ENCODE results near the gene ADAMTS9. TPM values are rescaled to one million over a fixed set of nuclear protein-coding genes. Genes with fewer than 3 reads are reported as not detected.

ADAMTS9 gene
- total RNA-seq, 1 donor from 2014 or later, result not detected

- Mint-ChIP-seq H3K27ac (no peak overlapping the region), H3K36me3 (ENCODE audit: low read depth) (no peaks in the 10 kb centered on the region), H3K4me1 (no peaks in the 10 kb centered on the region), H3K9me3 (no peaks in the 10 kb centered on the region), H3K4me3 (no peak overlapping the region), H3K27me3 (no peaks in the 10 kb centered on the region)
- POLR2A ChIA-PET, result no interaction called here
- intact Hi-C loops (cut with micrococcal nuclease), result no loop called here
- CTCF ChIA-PET, result no interaction called here
- ATAC-seq (ENCODE audit: low read depth) (no peak), DNase-seq (no peak)
- no peak for TF ChIP-seq CTCF (IDR thresholded peaks at IDR 0.05)
Measured at GRCh38 chr3:64591615-64592014, 96.2 kb downstream of the ADAMTS9 start.

GRCh38 chr3:64588380-64588779 lies 99.4 kb downstream of the ADAMTS9 start:
- DNase-seq, result no peak
- H3K36me3 Mint-ChIP-seq (ENCODE audit: low read depth), result no peaks in the 10 kb centered on the region
- no peak overlapping the region for H3K27ac Mint-ChIP-seq
- no peak for TF ChIP-seq CTCF (IDR thresholded peaks at IDR 0.05)
- intact Hi-C loops (cut with micrococcal nuclease), result no loop called here
- no peak overlapping the region for H3K4me3 Mint-ChIP-seq
- POLR2A ChIA-PET, result no interaction called here
- no peaks in the 10 kb centered on the region for H3K27me3 Mint-ChIP-seq
- no peaks in the 10 kb centered on the region for H3K9me3 Mint-ChIP-seq
- no peaks in the 10 kb centered on the region for H3K4me1 Mint-ChIP-seq
- CTCF ChIA-PET, result no interaction called here
- no peak for ATAC-seq (ENCODE audit: low read depth)

- intact Hi-C loops (cut with micrococcal nuclease), result no loop called here
- POLR2A ChIA-PET, result no interaction called here
- no peaks in the 10 kb centered on the region for H3K36me3 Mint-ChIP-seq (ENCODE audit: low read depth)
- no peak for TF ChIP-seq CTCF (IDR thresholded peaks at IDR 0.05)
- no peaks in the 10 kb centered on the region for H3K9me3 Mint-ChIP-seq
- no peaks in the 10 kb centered on the region for H3K27me3 Mint-ChIP-seq
- H3K4me1 Mint-ChIP-seq, result no peaks in the 10 kb centered on the region
- no peak for ATAC-seq (ENCODE audit: low read depth)
- no peak overlapping the region for H3K27ac Mint-ChIP-seq
- DNase-seq, result no peak
- H3K4me3 Mint-ChIP-seq, result no peak overlapping the region
- CTCF ChIA-PET, result no interaction called here
Measured at GRCh38 chr3:64586952-64587351, 100.8 kb downstream of the ADAMTS9 start.

GRCh38 chr3:64584179-64584578 lies 103.6 kb downstream of the ADAMTS9 start:
- Mint-ChIP-seq H3K27ac (no peak overlapping the region), H3K4me3 (no peak overlapping the region), H3K27me3 (no peaks in the 10 kb centered on the region), H3K9me3 (no peaks in the 10 kb centered on the region), H3K4me1 (no peaks in the 10 kb centered on the region), H3K36me3 (ENCODE audit: low read depth) (no peaks in the 10 kb centered on the region)
- ATAC-seq (ENCODE audit: low read depth) (no peak), DNase-seq (no peak)
- ChIA-PET POLR2A (no interaction called here), CTCF (interaction anchor here (2.0 kb wide), 1 partner anchor 9 kb away, joined by 6 read pairs; no protein-coding TSS in a partner anchor)
- intact Hi-C loops (cut with micrococcal nuclease), result no loop called here
- no peak for TF ChIP-seq CTCF (IDR thresholded peaks at IDR 0.05)

GRCh38 chr3:64578797-64579196 lies 109.0 kb downstream of the ADAMTS9 start:
- POLR2A ChIA-PET, result no interaction called here
- TF ChIP-seq CTCF (IDR thresholded peaks at IDR 0.05), result no peak
- no peaks in the 10 kb centered on the region for H3K4me1 Mint-ChIP-seq
- ATAC-seq (ENCODE audit: low read depth) (no peak), DNase-seq (no peak)
- no peaks in the 10 kb centered on the region for H3K9me3 Mint-ChIP-seq
- CTCF ChIA-PET, result no interaction called here
- intact Hi-C loops (cut with micrococcal nuclease), result no loop called here
- no peak overlapping the region for H3K4me3 Mint-ChIP-seq
- no peaks in the 10 kb centered on the region for H3K27me3 Mint-ChIP-seq
- H3K36me3 Mint-ChIP-seq (ENCODE audit: low read depth), result no peaks in the 10 kb centered on the region
- no peak overlapping the region for H3K27ac Mint-ChIP-seq
